Small intestine (tissue), 7 donors: Measurements from ENCODE around the gene C1orf141. TPM values are rescaled to one million over a fixed set of nuclear protein-coding genes. Genes with fewer than 3 reads are reported as not detected.

ENCODE experiments used
- DNase-seq, 2 donors: peaks; one replicate each; pipeline versions ENCODE4 v3.0.0 to v3.0.0-alpha.2; 2013
- FAIRE-seq: peaks from 2 replicates; lab custom pipeline; 2012; peaks lifted over from hg19 to GRCh38; lab: Jason Lieb, UNC
- H3K27ac ChIP-seq, 3 donors: one replicate each; pipeline ENCODE4 v1.5.1; 2013; ENCODE audit warnings: low read length in 2 of 3, mild to moderate bottlenecking in 2 of 3, control low read depth in 1 of 3, inconsistent platforms in 1 of 3, low read depth in 1 of 3, moderate library complexity in 1 of 3
- H3K27me3 ChIP-seq, 3 donors: one replicate each; pipeline ENCODE4 v1.6.1; 2013; ENCODE audit warnings: low read length in 3 of 3, inconsistent platforms in 1 of 3; ENCODE audit not compliant: control insufficient read depth in 3 of 3, insufficient read depth in 3 of 3
- H3K36me3 ChIP-seq, 3 donors: one replicate each; pipeline ENCODE4 v1.6.1; 2013; ENCODE audit warnings: low read length in 3 of 3, inconsistent platforms in 1 of 3, low read depth in 1 of 3, mild to moderate bottlenecking in 1 of 3, moderate library complexity in 1 of 3; ENCODE audit not compliant: control insufficient read depth in 3 of 3, insufficient read depth in 2 of 3
- H3K4me1 ChIP-seq, 3 donors: one replicate each; pipeline ENCODE4 v1.6.1; 2013; ENCODE audit warnings: low read length in 2 of 3, inconsistent platforms in 1 of 3, low read depth in 1 of 3, mild to moderate bottlenecking in 1 of 3, moderate library complexity in 1 of 3; ENCODE audit not compliant: control insufficient read depth in 3 of 3, insufficient read depth in 2 of 3
- H3K4me3 ChIP-seq, 3 donors: one replicate each; pipeline ENCODE4 v1.5.1; 2013; ENCODE audit warnings: low read length in 3 of 3, control low read depth in 1 of 3, inconsistent platforms in 1 of 3, low read depth in 1 of 3, mild to moderate bottlenecking in 1 of 3, moderate library complexity in 1 of 3
- H3K9me3 ChIP-seq, 2 donors: one replicate each; pipeline ENCODE4 v1.6.1; 2013; ENCODE audit warnings: low read depth in 1 of 2, low read length in 1 of 2; ENCODE audit not compliant: control insufficient read depth in 2 of 2, insufficient read depth in 1 of 2
- WGBS, 3 donors: extraction: QIAGEN DNeasy Blood & Tissue Kit; methylation state at CpG; one replicate each; pipeline ENCODE4 v1.1.7; 2013; 5-methylcytosine and 5-hydroxymethylcytosine counted together
- polyA plus RNA-seq, 4 donors: library from polyadenylated mRNA; stranded (reverse) in 3 of 4; unstranded in 1 of 4; fragments of 200-250 nt in 3 of 4; fragments of 120-200 nt in 1 of 4; gene quantifications; one replicate each; pipeline versions ENCODE4 v1.2.1 to v1.2.3, GENCODE V29; 2013
- donor health status: healthy with polysubstance abuse.
- donor health status: control.
- donor health status: control.
- donor health status: Bipolar disorder and iron deficiency.
- donor health status: healthy.

The C1orf141 gene
- polyA plus RNA-seq, 4 donors, result 0.21 TPM; not detected in 3

DNA sequence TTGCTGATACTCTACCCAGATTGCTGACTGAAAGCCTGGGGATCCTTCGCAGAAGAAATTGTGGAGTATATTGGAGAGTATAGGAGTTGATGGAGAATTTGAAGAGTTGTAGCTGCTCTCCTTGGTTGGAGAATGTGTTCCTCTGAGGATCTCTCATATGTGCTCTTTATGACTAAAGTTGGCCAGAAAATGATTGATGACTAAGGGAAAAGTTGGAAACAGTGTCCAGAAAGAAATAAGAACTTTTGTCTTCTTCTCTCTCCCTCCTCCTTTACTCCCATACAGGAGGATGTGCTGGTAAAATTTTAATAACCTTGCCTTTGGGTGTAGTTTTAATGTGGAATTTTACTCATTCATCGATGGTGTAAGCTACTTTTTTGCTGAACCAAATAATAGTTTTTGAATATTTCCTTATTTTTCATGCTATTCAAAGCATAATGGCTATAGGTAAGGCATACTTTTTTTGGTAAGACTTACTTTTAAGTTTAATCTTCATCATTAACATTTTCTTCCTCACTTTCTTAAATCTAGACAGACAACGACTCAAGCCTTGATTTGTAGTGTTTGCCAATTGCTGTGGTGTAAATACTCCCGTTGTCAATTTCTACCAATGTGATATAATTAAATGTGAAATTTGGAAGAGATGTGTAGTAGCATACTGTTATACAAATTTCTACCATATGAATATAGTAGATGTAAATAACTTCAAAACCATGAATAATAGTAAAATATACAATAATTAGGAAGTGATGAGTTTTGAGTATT is 13.7 kb downstream of the C1orf141 start:
- H3K36me3 ChIP-seq, result no peaks in the 10 kb centered on the region
- WGBS, 3 donors, result 92 to 93% (median 93%) methylated on average over 4 of the region's 4 CpGs
- H3K4me1 ChIP-seq, result no peaks in the 10 kb centered on the region
- FAIRE-seq, result no peak
- H3K27me3 ChIP-seq, result peaks cover 0 to 2% (median 0%) of the 10 kb centered on the region in 3 donors
- H3K9me3 ChIP-seq, result peaks cover 0 to 5% of the 10 kb centered on the region in 2 donors
- no peak overlapping the region for H3K4me3 ChIP-seq
- DNase-seq, result no peak
- H3K27ac ChIP-seq, result no peak overlapping the region

- no peak for FAIRE-seq
Observed at GRCh38 chr1:67118646-67119045, 16.1 kb downstream of the C1orf141 start.

GRCh38 chr1:67118191-67118590 is 16.6 kb downstream of the C1orf141 start:
- H3K27me3 ChIP-seq, result peaks cover 0 to 2% (median 0%) of the 10 kb centered on the region in 3 donors
- FAIRE-seq (no peak), DNase-seq (no peak)
- no peak overlapping the region for H3K27ac ChIP-seq
- H3K4me1 ChIP-seq, result no peaks in the 10 kb centered on the region
- H3K9me3 ChIP-seq, result peaks cover 0 to 16% of the 10 kb centered on the region in 2 donors
- no peaks in the 10 kb centered on the region for H3K36me3 ChIP-seq
- no peak overlapping the region for H3K4me3 ChIP-seq

More at GRCh38 chr1:67118646-67119045, 16.1 kb downstream of the C1orf141 start:
- no peaks in the 10 kb centered on the region for H3K4me1 ChIP-seq
- no peaks in the 10 kb centered on the region for H3K36me3 ChIP-seq
- H3K27ac ChIP-seq, result no peak overlapping the region
- H3K9me3 ChIP-seq, result peaks cover 0 to 12% of the 10 kb centered on the region in 2 donors
- DNase-seq, result no peak
- H3K4me3 ChIP-seq, result no peak overlapping the region
- 39 to 49% (median 44%) methylated on average over 3 of the region's 3 CpGs for WGBS, 3 donors
- H3K27me3 ChIP-seq, result peaks cover 0 to 2% (median 0%) of the 10 kb centered on the region in 3 donors

GRCh38 chr1:67114162-67114561 is 20.6 kb downstream of the C1orf141 start:
- Histone ChIP-seq H3K36me3 (no peaks in the 10 kb centered on the region), H3K9me3 (peaks cover 0 to 12% of the 10 kb centered on the region in 2 donors), H3K4me3 (no peak overlapping the region), H3K4me1 (no peaks in the 10 kb centered on the region), H3K27ac (no peak overlapping the region), H3K27me3 (no peaks in the 10 kb centered on the region)
- no peak for FAIRE-seq
- 47 to 48% (median 47%) methylated on average over 2 of the region's 2 CpGs for WGBS, 3 donors
- DNase-seq, result no peak

DNA sequence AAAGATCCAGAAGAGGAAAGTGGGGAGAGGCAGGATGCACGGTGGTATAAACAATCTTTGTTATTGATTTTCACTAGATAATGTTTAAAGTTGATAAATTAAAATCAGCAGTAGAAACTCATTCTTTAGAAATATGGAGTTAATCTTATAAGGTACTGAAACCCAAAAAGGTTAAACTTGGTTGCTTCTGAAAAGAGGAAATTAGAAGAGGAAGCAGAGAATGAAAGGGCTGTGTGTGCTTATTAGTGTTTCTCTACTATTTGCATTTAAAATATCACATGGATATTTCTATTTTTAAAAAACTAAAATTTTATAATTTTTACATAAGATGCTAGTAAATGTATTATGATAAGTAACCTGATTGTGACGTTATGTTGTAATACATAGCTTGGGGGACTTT is 24.4 kb downstream of the C1orf141 start:
- no peaks in the 10 kb centered on the region for H3K36me3 ChIP-seq
- peak; percentile 26 for FAIRE-seq
- DNase-seq, result no peak
- H3K27ac ChIP-seq, result no peak overlapping the region
- 0% methylated on average over 2 of the region's 2 CpGs for WGBS, 3 donors
- H3K4me3 ChIP-seq, result no peak overlapping the region
- H3K27me3 ChIP-seq, result peaks cover 0 to 2% (median 0%) of the 10 kb centered on the region in 3 donors
- peaks cover 0 to 12% of the 10 kb centered on the region in 2 donors for H3K9me3 ChIP-seq
- no peaks in the 10 kb centered on the region for H3K4me1 ChIP-seq

- H3K9me3 ChIP-seq, result no peaks in the 10 kb centered on the region
- H3K4me3 ChIP-seq, result no peak overlapping the region
- no peaks in the 10 kb centered on the region for H3K36me3 ChIP-seq
- no peak for DNase-seq
- 14 to 44% (median 14%) methylated on average over 2 of the region's 2 CpGs for WGBS, 3 donors
- H3K27me3 ChIP-seq, result peaks cover 0 to 2% (median 0%) of the 10 kb centered on the region in 3 donors
- peaks cover 0 to 6% (median 0%) of the 10 kb centered on the region in 3 donors for H3K4me1 ChIP-seq
- no peak for FAIRE-seq
- H3K27ac ChIP-seq, result no peak overlapping the region
Observed at GRCh38 chr1:67105508-67105907, 29.3 kb downstream of the C1orf141 start.

GRCh38 chr1:67103548-67103947 is 31.2 kb downstream of the C1orf141 start:
- H3K9me3 ChIP-seq, result no peaks in the 10 kb centered on the region
- H3K36me3 ChIP-seq, result no peaks in the 10 kb centered on the region
- no peak overlapping the region for H3K27ac ChIP-seq
- DNase-seq (peak; percentile 26 to 31), FAIRE-seq (peak; percentile 62)
- 14 to 50% (median 43%) methylated on average over 1 of the region's 1 CpG for WGBS, 3 donors
- no peak overlapping the region for H3K4me3 ChIP-seq
- peaks cover 0 to 6% (median 0%) of the 10 kb centered on the region in 3 donors for H3K4me1 ChIP-seq
- peaks cover 0 to 2% (median 0%) of the 10 kb centered on the region in 3 donors for H3K27me3 ChIP-seq

- Histone ChIP-seq H3K36me3 (no peaks in the 10 kb centered on the region), H3K27ac (no peak overlapping the region), H3K4me3 (no peak overlapping the region), H3K9me3 (no peaks in the 10 kb centered on the region), H3K27me3 (no peaks in the 10 kb centered on the region), H3K4me1 (peaks cover 0 to 6% (median 0%) of the 10 kb centered on the region in 3 donors)
- FAIRE-seq, result no peak
- WGBS, 3 donors, result 33 to 46% (median 38%) methylated on average over 3 of the region's 3 CpGs
- no peak for DNase-seq
Observed at GRCh38 chr1:67100833-67101232, 33.9 kb downstream of the C1orf141 start.
